ENCODE data around the gene NDUFB1.

Gene NDUFB1

GRCh38 chr14:92093320-92093719 lies 28.2 kb downstream of the NDUFB1 start:
- DNase-seq: peak; percentile 28

GRCh38 chr14:92088494-92088893 lies 33.0 kb downstream of the NDUFB1 start:
- DNase-seq: no peak

- DNase-seq: no peak
Measured at GRCh38 chr14:92074555-92074954, 47.0 kb downstream of the NDUFB1 start.
